PC-9 (cell line): Measurements from ENCODE around the gene CD8B2. TPM values are rescaled to one million over a fixed set of nuclear protein-coding genes. Genes with fewer than 3 reads are reported as not detected.
"Not testable (repeated sequence)": the region's sequence is repeated elsewhere in the genome, so short reads cannot be mapped to it uniquely, and the experiment has no call there.

ENCODE experiments used
- BruUV-seq: library from RNA; stranded (reverse); fragments of 400-500 nt; replicated peaks from 2 replicates; lab custom pipeline; 2021; lab: Mats Ljungman, UMichigan
- CTCF ChIA-PET: fragments of 300-600 bp; sonication (Branson Sonifier 250); formaldehyde crosslinking; loops from one replicate; lab custom pipeline; 2022; ENCODE audit warnings: antibody characterized with exemption; lab: Charles Lee
- POLR2A ChIA-PET: fragments of 300-600 bp; sonication (Branson Sonifier 250); formaldehyde crosslinking; loops from one replicate; lab custom pipeline; 2022; ENCODE audit warnings: antibody characterized with exemption; ENCODE audit not compliant: unreplicated experiment; lab: Charles Lee
- DNase-seq, 2 experiments: peaks; one replicate each; pipeline versions ENCODE4 v3.0.0 to v3.0.0-alpha.2; 2015 to 2022; ENCODE audit warnings: mixed read lengths in 1 of 2
- H2AFZ ChIP-seq: fragments of 200-600 bp; sonication (generic); 2 replicates; pipeline ENCODE4 v1.8.1; 2017; ENCODE audit warnings: antibody characterized with exemption
- H3F3A ChIP-seq: fragments of 200-600 bp; sonication (generic); 2 replicates; pipeline ENCODE4 v1.8.1; 2017; ENCODE audit warnings: antibody characterized with exemption, mild to moderate bottlenecking, low read depth; ENCODE audit not compliant: insufficient read depth
- H3K27ac ChIP-seq: fragments of 200-600 bp; sonication (generic); 2 replicates; pipeline ENCODE4 v1.6.1; 2016; ENCODE audit warnings: mixed run types
- H3K27me3 ChIP-seq: fragments of 200-600 bp; sonication (generic); 2 replicates; pipeline ENCODE4 v1.6.1; 2016; ENCODE audit warnings: low read depth, mixed run types; ENCODE audit not compliant: insufficient read depth
- H3K36me3 ChIP-seq: fragments of 200-600 bp; sonication (generic); 2 replicates; pipeline ENCODE4 v1.6.1; 2016; ENCODE audit warnings: low read depth, mixed run types
- H3K4me1 ChIP-seq: fragments of 200-600 bp; sonication (generic); replicated peaks from 2 replicates; pipeline ENCODE4 v1.6.1; 2016; ENCODE audit warnings: mixed run types; ENCODE audit not compliant: insufficient read depth
- H3K4me2 ChIP-seq: fragments of 200-600 bp; sonication (generic); 2 replicates; pipeline ENCODE4 v1.6.1; 2017; ENCODE audit warnings: mixed run types
- H3K4me3 ChIP-seq: fragments of 200-600 bp; sonication (generic); 2 replicates; pipeline ENCODE4 v1.6.1; 2016; ENCODE audit warnings: mixed run types
- H3K79me2 ChIP-seq: fragments of 200-600 bp; sonication (generic); 2 replicates; pipeline ENCODE4 v1.6.1; 2017; ENCODE audit warnings: low read depth, mixed run types
- H3K9me2 ChIP-seq: fragments of 200-600 bp; sonication (generic); 2 replicates; pipeline ENCODE4 v1.8.1; 2017; ENCODE audit warnings: mild to moderate bottlenecking; ENCODE audit not compliant: insufficient read depth
- H3K9me3 ChIP-seq: fragments of 200-600 bp; sonication (generic); 2 replicates; pipeline ENCODE4 v1.8.1; 2016; ENCODE audit warnings: low read depth; ENCODE audit not compliant: insufficient read depth
- H4K20me1 ChIP-seq: fragments of 200-600 bp; sonication (generic); 2 replicates; pipeline ENCODE4 v1.8.1; 2017; ENCODE audit not compliant: insufficient read depth
- EZH2 ChIP-seq: fragments of 200-600 bp; sonication (generic); IDR thresholded peaks from 2 replicates; pipeline ENCODE4 v1.8.0; 2017; ENCODE audit warnings: antibody characterized with exemption, low read depth
- intact Hi-C: fragments of 100-400 bp; cut with micrococcal nuclease; formaldehyde crosslinking; loops from one replicate; pipeline ENCODE4 v1.10.0; 2022; ENCODE audit not compliant: unreplicated experiment
- total RNA-seq: library from RNA; stranded (reverse); gene quantifications from 2 replicates; pipeline ENCODE4 v1.2.3, GENCODE V29; 2021
- TF ChIP-seq, protein P1 (sequence below): fragments of 200-600 bp; sonication (generic); conservative IDR thresholded peaks from 2 replicates; pipeline ENCODE4 v1.6.1; 2017; ENCODE audit warnings: mixed run types, antibody characterized with exemption, mild to moderate bottlenecking, moderate library complexity

CD8B2 gene
- total RNA-seq, 1 experiment from 2014 or later: not detected

GRCh38 chr2:106554411-106554810 is 67.2 kb downstream of the CD8B2 start:
- intact Hi-C loops: no loop called here
- H3K9me2 ChIP-seq: no peaks in the 10 kb centered on the region
- CTCF ChIA-PET: no interaction called here
- no peak for TF ChIP-seq EZH2
- no peaks in the 10 kb centered on the region; the same call in 1 of the 2 replicates for H3K9me3 ChIP-seq
- no peaks in the 10 kb centered on the region for H3F3A ChIP-seq
- no peak for DNase-seq
- no peak overlapping the region for H3K4me3 ChIP-seq
- BruUV-seq: no TSS peak
- POLR2A ChIA-PET: no interaction called here
- peaks cover 63% of the 10 kb centered on the region for H3K27me3 ChIP-seq
- H3K4me1 ChIP-seq: no peaks in the 10 kb centered on the region
- H3K79me2 ChIP-seq: no peaks in the 10 kb centered on the region
- H3K36me3 ChIP-seq: no peaks in the 10 kb centered on the region
- H3K4me2 ChIP-seq: no peak overlapping the region
- H2AFZ ChIP-seq: no peak overlapping the region
- H4K20me1 ChIP-seq: no peaks in the 10 kb centered on the region
- no peak overlapping the region for H3K27ac ChIP-seq

DNA sequence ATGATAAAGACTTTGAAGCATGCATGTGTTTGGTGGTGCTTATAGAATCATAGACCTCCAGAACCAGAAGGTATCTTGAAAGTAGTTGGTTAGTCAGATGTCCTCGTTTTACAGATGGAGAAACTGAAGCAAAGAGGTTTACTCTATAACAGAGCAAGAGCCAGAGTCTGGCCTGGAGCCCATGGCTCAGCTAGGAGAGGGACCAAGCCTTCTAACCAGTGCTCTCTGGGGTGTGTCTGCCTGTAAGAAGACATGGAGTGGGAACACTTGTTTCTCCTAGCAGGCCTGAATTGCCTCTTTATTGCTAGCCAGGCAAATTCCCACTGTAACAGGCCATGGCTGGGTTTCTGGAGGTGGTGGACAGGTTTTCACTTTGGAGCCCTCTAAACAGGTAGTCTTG is 67.9 kb downstream of the CD8B2 start:
- Histone ChIP-seq H4K20me1 (no peaks in the 10 kb centered on the region), H3F3A (no peaks in the 10 kb centered on the region), H3K9me3 (no peaks in the 10 kb centered on the region; the same call in 1 of the 2 replicates), H3K27ac (no peak overlapping the region), H3K79me2 (no peaks in the 10 kb centered on the region), H2AFZ (no peak overlapping the region), H3K27me3 (peaks cover 59% of the 10 kb centered on the region), H3K36me3 (no peaks in the 10 kb centered on the region), H3K4me2 (no peak overlapping the region), H3K4me3 (no peak overlapping the region), H3K4me1 (no peaks in the 10 kb centered on the region), H3K9me2 (no peaks in the 10 kb centered on the region)
- TF ChIP-seq, protein P1, sequence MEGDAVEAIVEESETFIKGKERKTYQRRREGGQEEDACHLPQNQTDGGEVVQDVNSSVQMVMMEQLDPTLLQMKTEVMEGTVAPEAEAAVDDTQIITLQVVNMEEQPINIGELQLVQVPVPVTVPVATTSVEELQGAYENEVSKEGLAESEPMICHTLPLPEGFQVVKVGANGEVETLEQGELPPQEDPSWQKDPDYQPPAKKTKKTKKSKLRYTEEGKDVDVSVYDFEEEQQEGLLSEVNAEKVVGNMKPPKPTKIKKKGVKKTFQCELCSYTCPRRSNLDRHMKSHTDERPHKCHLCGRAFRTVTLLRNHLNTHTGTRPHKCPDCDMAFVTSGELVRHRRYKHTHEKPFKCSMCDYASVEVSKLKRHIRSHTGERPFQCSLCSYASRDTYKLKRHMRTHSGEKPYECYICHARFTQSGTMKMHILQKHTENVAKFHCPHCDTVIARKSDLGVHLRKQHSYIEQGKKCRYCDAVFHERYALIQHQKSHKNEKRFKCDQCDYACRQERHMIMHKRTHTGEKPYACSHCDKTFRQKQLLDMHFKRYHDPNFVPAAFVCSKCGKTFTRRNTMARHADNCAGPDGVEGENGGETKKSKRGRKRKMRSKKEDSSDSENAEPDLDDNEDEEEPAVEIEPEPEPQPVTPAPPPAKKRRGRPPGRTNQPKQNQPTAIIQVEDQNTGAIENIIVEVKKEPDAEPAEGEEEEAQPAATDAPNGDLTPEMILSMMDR: no peak
- no peak for TF ChIP-seq EZH2
- DNase-seq: no peak
- ChIA-PET POLR2A (no interaction called here), CTCF (no interaction called here)
- no TSS peak for BruUV-seq
- intact Hi-C loops: no loop called here

DNA sequence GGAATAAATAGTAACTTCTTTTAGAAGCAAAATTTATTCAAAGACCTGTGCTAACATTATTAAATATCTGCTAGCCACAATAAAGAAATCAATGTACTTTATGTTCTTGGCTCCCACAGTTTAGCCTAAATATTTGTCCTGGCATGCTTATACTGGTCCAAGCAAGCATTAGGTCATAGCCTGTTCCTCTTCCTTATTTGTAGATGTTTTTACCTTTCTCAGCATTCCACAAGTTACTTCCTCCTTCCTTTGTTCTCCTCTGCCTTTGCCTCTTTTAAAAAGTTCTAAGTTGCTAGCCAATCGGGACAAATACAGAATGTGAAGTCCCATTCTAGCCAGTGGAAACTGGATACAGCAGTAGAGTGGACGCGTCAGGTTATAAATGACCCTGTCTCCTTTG is 72.6 kb downstream of the CD8B2 start:
- H3K79me2 ChIP-seq, H4K20me1 ChIP-seq, H3K4me2 ChIP-seq, H3K4me3 ChIP-seq, CTCF ChIA-PET, H3K27ac ChIP-seq, DNase-seq, BruUV-seq, H3K9me3 ChIP-seq, intact Hi-C loops, H3K4me1 ChIP-seq, H3F3A ChIP-seq, H3K36me3 ChIP-seq, H3K9me2 ChIP-seq, POLR2A ChIA-PET, H2AFZ ChIP-seq: not testable (repeated sequence)
- H3K27me3 ChIP-seq: peaks cover 50% of the 10 kb centered on the region

GRCh38 chr2:106560773-106561172 is 73.6 kb downstream of the CD8B2 start:
- no peaks in the 10 kb centered on the region for H3K36me3 ChIP-seq
- no peaks in the 10 kb centered on the region for H3K9me3 ChIP-seq
- TF ChIP-seq EZH2: no peak
- TF ChIP-seq, protein P1: no peak
- H3F3A ChIP-seq: no peaks in the 10 kb centered on the region
- H3K27ac ChIP-seq: no peak overlapping the region
- no peak overlapping the region for H2AFZ ChIP-seq
- no peak overlapping the region for H3K4me3 ChIP-seq
- H3K4me1 ChIP-seq: no peaks in the 10 kb centered on the region
- no peak for DNase-seq
- BruUV-seq: no TSS peak
- ChIA-PET CTCF (no interaction called here), POLR2A (no interaction called here)
- H3K27me3 ChIP-seq: peaks cover 45% of the 10 kb centered on the region
- no peaks in the 10 kb centered on the region for H3K79me2 ChIP-seq
- H3K9me2 ChIP-seq: no peaks in the 10 kb centered on the region
- H4K20me1 ChIP-seq: no peaks in the 10 kb centered on the region
- intact Hi-C loops: no loop called here
- no peak overlapping the region for H3K4me2 ChIP-seq
